ENCODE results near the gene CSTB.

GRCh38 chr21:43733060-43733459 lies 43.0 kb downstream of the CSTB start:
- TF ChIP-seq, protein P1, sequence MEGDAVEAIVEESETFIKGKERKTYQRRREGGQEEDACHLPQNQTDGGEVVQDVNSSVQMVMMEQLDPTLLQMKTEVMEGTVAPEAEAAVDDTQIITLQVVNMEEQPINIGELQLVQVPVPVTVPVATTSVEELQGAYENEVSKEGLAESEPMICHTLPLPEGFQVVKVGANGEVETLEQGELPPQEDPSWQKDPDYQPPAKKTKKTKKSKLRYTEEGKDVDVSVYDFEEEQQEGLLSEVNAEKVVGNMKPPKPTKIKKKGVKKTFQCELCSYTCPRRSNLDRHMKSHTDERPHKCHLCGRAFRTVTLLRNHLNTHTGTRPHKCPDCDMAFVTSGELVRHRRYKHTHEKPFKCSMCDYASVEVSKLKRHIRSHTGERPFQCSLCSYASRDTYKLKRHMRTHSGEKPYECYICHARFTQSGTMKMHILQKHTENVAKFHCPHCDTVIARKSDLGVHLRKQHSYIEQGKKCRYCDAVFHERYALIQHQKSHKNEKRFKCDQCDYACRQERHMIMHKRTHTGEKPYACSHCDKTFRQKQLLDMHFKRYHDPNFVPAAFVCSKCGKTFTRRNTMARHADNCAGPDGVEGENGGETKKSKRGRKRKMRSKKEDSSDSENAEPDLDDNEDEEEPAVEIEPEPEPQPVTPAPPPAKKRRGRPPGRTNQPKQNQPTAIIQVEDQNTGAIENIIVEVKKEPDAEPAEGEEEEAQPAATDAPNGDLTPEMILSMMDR (IDR thresholded peaks at IDR 0.05): no peak
- TF ChIP-seq POLR2A (IDR thresholded peaks at IDR 0.05): no peak
